Measurements from ENCODE around the gene NAALADL1.

- TF ChIP-seq CTCF (IDR thresholded peaks at IDR 0.05) (no peak), POLR2A (IDR thresholded peaks at IDR 0.05) (no peak)
Measured at GRCh38 chr11:65053827-65054508, 4.4 kb downstream of the NAALADL1 start.
